Fibroblast of lung (primary cell): ENCODE data around the gene HHAT. TPM values are rescaled to one million over a fixed set of nuclear protein-coding genes. Genes with fewer than 3 reads are reported as not detected.

Source experiments
- DNase-seq, 2 donors: peaks; one replicate each; pipeline versions ENCODE4 v3.0.0 to v3.0.0-alpha.2; 2010; ENCODE audit warnings: low read depth in 2 of 2
- H2AFZ ChIP-seq: 2 replicates; pipeline ENCODE4 v1.5.1; 2012; ENCODE audit warnings: low read length, control low read depth, inconsistent platforms
- H3K27ac ChIP-seq: 2 replicates; pipeline ENCODE4 v1.5.1; 2011; ENCODE audit warnings: low read length, control low read depth; ENCODE audit not compliant: insufficient read depth
- H3K27me3 ChIP-seq: 2 replicates; pipeline ENCODE4 v1.5.1; 2011; ENCODE audit warnings: mild to moderate bottlenecking, low read length; ENCODE audit not compliant: control insufficient read depth, insufficient read depth
- H3K36me3 ChIP-seq: 2 replicates; pipeline ENCODE4 v1.5.1; 2011; ENCODE audit warnings: low read length; ENCODE audit not compliant: control insufficient read depth, insufficient read depth
- H3K4me1 ChIP-seq: 2 replicates; pipeline ENCODE4 v1.5.1; 2011; ENCODE audit warnings: low read length; ENCODE audit not compliant: control insufficient read depth, insufficient read depth; ENCODE audit errors: extremely low read depth
- H3K4me2 ChIP-seq: 2 replicates; pipeline ENCODE4 v1.5.1; 2011; ENCODE audit warnings: low read length, control low read depth; ENCODE audit not compliant: insufficient read depth; ENCODE audit errors: extremely low read depth
- H3K4me3 ChIP-seq, 4 experiments: fragments of 200-600 bp in 1 of 4; sonication (generic) in 1 of 4; replicated peaks in 1 of 4; 2 replicates each; pipeline ENCODE4 v1.5.1; 2011 to 2016; ENCODE audit warnings: low read length in 4 of 4, low read depth in 3 of 4, mild to moderate bottlenecking in 3 of 4, control low read depth in 2 of 4, inconsistent platforms in 1 of 4, mixed read lengths in 1 of 4; ENCODE audit not compliant: insufficient read depth in 1 of 4; ENCODE audit errors: control extremely low read depth in 1 of 4
- H3K79me2 ChIP-seq: 2 replicates; pipeline ENCODE4 v1.5.1; 2012; ENCODE audit warnings: mild to moderate bottlenecking, low read length, inconsistent platforms; ENCODE audit not compliant: control insufficient read depth, insufficient read depth
- H3K9ac ChIP-seq: 2 replicates; pipeline ENCODE4 v1.5.1; 2011; ENCODE audit warnings: mild to moderate bottlenecking, low read length, control low read depth; ENCODE audit not compliant: insufficient read depth
- H3K9me3 ChIP-seq: 2 replicates; pipeline ENCODE4 v1.5.1; 2012; ENCODE audit warnings: low read depth, low read length; ENCODE audit not compliant: control insufficient read depth, insufficient read depth
- H4K20me1 ChIP-seq: 2 replicates; pipeline ENCODE4 v1.5.1; 2011; ENCODE audit warnings: low read length; ENCODE audit not compliant: control insufficient read depth, insufficient read depth; ENCODE audit errors: extremely low read depth
- EZH2 ChIP-seq: IDR thresholded peaks from 2 replicates; pipeline ENCODE4 v1.5.1; 2012; ENCODE audit warnings: low read length, control low read depth, mild to moderate bottlenecking; ENCODE audit errors: missing control alignments
- polyA plus RNA-seq, 2 donors: library from polyadenylated mRNA; depleted of rRNA in 1 of 2; stranded (reverse) in 1 of 2; unstranded in 1 of 2; fragments of >200 nt; gene quantifications; 2 replicates each; pipeline ENCODE4 v1.2.1, GENCODE V29; 2011 to 2012; ENCODE audit warnings: missing spikeins in 1 of 2
- total RNA-seq: library from RNA; depleted of rRNA; stranded (reverse); fragments of >200 nt; gene quantifications from 2 replicates; pipeline ENCODE4 v1.2.1, GENCODE V29; 2014
- TF ChIP-seq, protein P1 (sequence below), 2 donors: IDR thresholded peaks in 1 of 2; conservative IDR thresholded peaks in 1 of 2; 1 replicate in 1 of 2; 2 replicates in 1 of 2; pipeline ENCODE4 v1.5.1; 2011 to 2012; ENCODE audit warnings: low read length in 2 of 2, control low read depth in 1 of 2, inconsistent platforms in 1 of 2, low read depth in 1 of 2, mild to moderate bottlenecking in 1 of 2

Gene HHAT
- total and polyA plus RNA-seq, 2 donors (not counting 1 experiment from before 2014, with no cell fraction given) = 3.6 to 4.8 TPM

DNA sequence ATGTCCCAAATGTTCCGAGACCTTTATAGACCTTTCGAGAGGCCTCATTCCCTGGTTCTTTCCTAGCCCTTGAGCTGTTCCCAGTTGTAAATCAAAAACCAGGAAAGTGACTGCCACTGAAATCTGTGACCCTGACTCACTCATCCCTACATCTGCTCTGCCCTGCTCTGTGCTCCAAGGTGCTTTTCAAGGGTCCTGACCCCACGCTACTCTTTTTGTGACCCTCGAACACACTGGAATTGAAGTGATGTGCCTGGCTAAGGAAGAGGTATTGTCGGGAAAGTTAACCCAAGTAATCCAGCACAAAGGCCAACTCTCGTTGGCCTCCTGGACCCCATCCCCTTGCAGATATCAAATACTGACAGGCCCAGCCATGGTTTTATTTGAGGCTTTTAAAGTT is 244.4 kb downstream of the HHAT start:
- no peak for DNase-seq
- Histone ChIP-seq H3K4me2 (no peak overlapping the region), H3K9ac (no peak overlapping the region), H3K36me3 (no peaks in the 10 kb centered on the region), H3K4me3 (no peak overlapping the region), H3K4me1 (no peaks in the 10 kb centered on the region), H3K79me2 (no peaks in the 10 kb centered on the region), H4K20me1 (no peaks in the 10 kb centered on the region), H3K27ac (no peak overlapping the region), H3K27me3 (no peaks in the 10 kb centered on the region), H2AFZ (no peak overlapping the region), H3K9me3 (no peaks in the 10 kb centered on the region)
- TF ChIP-seq, protein P1, sequence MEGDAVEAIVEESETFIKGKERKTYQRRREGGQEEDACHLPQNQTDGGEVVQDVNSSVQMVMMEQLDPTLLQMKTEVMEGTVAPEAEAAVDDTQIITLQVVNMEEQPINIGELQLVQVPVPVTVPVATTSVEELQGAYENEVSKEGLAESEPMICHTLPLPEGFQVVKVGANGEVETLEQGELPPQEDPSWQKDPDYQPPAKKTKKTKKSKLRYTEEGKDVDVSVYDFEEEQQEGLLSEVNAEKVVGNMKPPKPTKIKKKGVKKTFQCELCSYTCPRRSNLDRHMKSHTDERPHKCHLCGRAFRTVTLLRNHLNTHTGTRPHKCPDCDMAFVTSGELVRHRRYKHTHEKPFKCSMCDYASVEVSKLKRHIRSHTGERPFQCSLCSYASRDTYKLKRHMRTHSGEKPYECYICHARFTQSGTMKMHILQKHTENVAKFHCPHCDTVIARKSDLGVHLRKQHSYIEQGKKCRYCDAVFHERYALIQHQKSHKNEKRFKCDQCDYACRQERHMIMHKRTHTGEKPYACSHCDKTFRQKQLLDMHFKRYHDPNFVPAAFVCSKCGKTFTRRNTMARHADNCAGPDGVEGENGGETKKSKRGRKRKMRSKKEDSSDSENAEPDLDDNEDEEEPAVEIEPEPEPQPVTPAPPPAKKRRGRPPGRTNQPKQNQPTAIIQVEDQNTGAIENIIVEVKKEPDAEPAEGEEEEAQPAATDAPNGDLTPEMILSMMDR (conservative IDR thresholded peaks at IDR 0.05 in 1 of 2, IDR thresholded peaks at IDR 0.05 in 1 of 2; ENCODE audit: low read depth in 1 of 2, low read length in 2 of 2) = no peak
- no peak for TF ChIP-seq EZH2

DNA sequence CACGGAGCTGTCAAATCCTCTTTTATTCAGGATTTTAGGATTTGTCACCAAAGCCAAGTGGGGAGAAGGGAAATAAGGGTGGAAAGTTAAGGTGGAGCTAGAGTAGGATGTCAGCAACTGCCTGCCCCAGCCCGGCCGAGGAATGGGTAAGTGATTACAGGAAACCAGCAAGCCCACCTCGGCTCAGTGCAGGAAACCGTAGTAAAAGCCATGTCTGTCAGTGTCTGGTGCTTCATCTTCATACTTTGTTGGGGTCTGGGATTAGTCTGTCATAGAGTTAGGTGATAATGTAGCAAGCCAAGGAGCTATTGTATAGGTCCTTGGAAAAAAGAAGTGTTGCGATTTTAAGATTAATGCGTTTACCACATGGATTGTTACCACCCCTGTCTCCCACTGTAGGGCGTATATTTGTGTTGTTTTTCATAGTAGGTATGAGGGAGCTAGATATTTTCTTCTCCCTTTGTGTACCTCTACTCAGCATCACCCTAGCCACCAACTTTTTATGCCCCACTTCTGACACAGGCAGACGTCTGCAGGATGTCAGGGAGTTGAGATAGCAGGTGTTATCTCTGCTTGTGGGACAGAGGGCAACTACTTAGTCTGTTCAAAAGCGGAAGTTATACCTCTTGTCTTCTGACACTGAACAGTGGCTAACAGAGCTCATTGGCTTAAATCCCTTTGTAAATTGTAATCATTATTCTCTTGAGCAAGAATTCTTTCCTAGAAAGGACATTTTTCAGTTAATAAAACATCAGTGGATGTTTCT is 253.7 kb downstream of the HHAT start:
- H3K4me2 ChIP-seq = no peak overlapping the region
- no peak overlapping the region for H3K27ac ChIP-seq
- TF ChIP-seq EZH2 = no peak
- TF ChIP-seq, protein P1 (conservative IDR thresholded peaks at IDR 0.05 in 1 of 2, IDR thresholded peaks at IDR 0.05 in 1 of 2; ENCODE audit: low read depth in 1 of 2, low read length in 2 of 2) = no peak
- no peaks in the 10 kb centered on the region for H4K20me1 ChIP-seq
- no peaks in the 10 kb centered on the region for H3K79me2 ChIP-seq
- no peak overlapping the region for H3K9ac ChIP-seq
- no peaks in the 10 kb centered on the region for H3K4me1 ChIP-seq
- no peak overlapping the region for H2AFZ ChIP-seq
- no peaks in the 10 kb centered on the region for H3K36me3 ChIP-seq
- H3K27me3 ChIP-seq = no peaks in the 10 kb centered on the region
- H3K9me3 ChIP-seq = no peaks in the 10 kb centered on the region
- DNase-seq = no peak
- no peak overlapping the region for H3K4me3 ChIP-seq

DNA sequence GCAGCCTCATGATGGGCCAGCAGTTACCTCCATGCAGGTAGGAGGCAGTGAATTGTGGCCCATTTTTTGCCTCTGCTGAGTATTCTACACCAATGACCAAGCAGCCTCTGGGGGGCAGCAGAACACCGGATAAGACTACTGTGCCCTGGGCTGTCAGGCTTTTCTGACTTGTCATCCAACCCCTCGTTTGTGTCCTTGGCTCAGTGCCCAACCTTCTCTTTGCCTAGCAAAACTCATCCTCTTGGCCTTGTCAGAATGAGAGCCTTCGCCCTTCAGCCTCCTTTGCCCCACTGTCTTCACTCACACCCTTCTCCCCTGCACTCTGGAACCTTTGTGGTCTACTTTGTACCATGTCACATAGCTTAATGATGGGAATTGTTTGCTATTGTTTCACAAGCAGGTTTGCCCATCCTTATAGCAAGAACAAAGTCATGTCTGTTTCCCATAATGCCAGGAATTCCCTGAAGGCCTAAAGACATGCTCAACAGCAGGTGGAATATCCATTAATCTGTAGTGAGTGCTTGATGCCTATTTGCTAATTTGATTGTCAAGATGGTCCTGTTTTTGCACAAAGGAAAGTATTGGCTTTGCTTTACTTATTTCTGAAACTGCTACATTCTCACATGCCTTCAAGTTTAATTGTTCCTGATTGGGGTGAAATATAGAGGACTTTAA is 255.9 kb downstream of the HHAT start:
- Histone ChIP-seq H3K9ac (no peak overlapping the region), H3K36me3 (no peaks in the 10 kb centered on the region), H4K20me1 (no peaks in the 10 kb centered on the region), H3K4me1 (no peaks in the 10 kb centered on the region), H3K27ac (no peak overlapping the region), H3K9me3 (no peaks in the 10 kb centered on the region), H3K4me3 (no peak overlapping the region), H3K4me2 (no peak overlapping the region), H3K79me2 (no peaks in the 10 kb centered on the region), H3K27me3 (no peaks in the 10 kb centered on the region), H2AFZ (no peak overlapping the region)
- TF ChIP-seq EZH2 = no peak
- TF ChIP-seq, protein P1 (conservative IDR thresholded peaks at IDR 0.05 in 1 of 2, IDR thresholded peaks at IDR 0.05 in 1 of 2; ENCODE audit: low read depth in 1 of 2, low read length in 2 of 2) = peak; percentile 77 to 79
- DNase-seq = peak; percentile 62 to 79
